Liver (tissue), 9 donors: ENCODE measurements around the gene NCAPD2. TPM values are rescaled to one million over a fixed set of nuclear protein-coding genes. Genes with fewer than 3 reads are reported as not detected.

Source experiments
- DNase-seq: peaks from one replicate; pipeline ENCODE4 v3.0.0-alpha.2; 2017; ENCODE audit warnings: low spot score
- H3K27ac ChIP-seq, 2 donors: one replicate each; pipeline ENCODE4 v1.7.0; 2013; ENCODE audit warnings: inconsistent platforms in 2 of 2, low read length in 2 of 2, control low read depth in 1 of 2, low read depth in 1 of 2, mild to moderate bottlenecking in 1 of 2
- H3K27me3 ChIP-seq, 4 donors: one replicate each; pipeline versions ENCODE4 v1.6.1 to v1.7.0; 2013; ENCODE audit warnings: low read length in 3 of 4, inconsistent platforms in 1 of 4, mild to moderate bottlenecking in 1 of 4, moderate library complexity in 1 of 4; ENCODE audit not compliant: control insufficient read depth in 4 of 4, insufficient read depth in 4 of 4
- H3K36me3 ChIP-seq, 4 donors: one replicate each; pipeline versions ENCODE4 v1.6.1 to v1.7.0; 2013; ENCODE audit warnings: low read length in 3 of 4, mild to moderate bottlenecking in 3 of 4, low read depth in 1 of 4, moderate library complexity in 1 of 4; ENCODE audit not compliant: control insufficient read depth in 4 of 4, insufficient read depth in 3 of 4
- H3K4me1 ChIP-seq, 4 donors: one replicate each; pipeline versions ENCODE4 v1.6.1 to v1.7.0; 2013; ENCODE audit warnings: low read length in 3 of 4, mild to moderate bottlenecking in 3 of 4, moderate library complexity in 1 of 4; ENCODE audit not compliant: control insufficient read depth in 4 of 4, insufficient read depth in 4 of 4
- H3K4me3 ChIP-seq, 3 donors: one replicate each; pipeline versions ENCODE4 v1.6.1 to v1.7.0; 2013; ENCODE audit warnings: low read length in 3 of 3, control low read depth in 1 of 3, low read depth in 1 of 3, mild to moderate bottlenecking in 1 of 3
- H3K9ac ChIP-seq, 2 donors: one replicate each; pipeline ENCODE4 v1.7.0; 2013; ENCODE audit warnings: low read length in 2 of 2, mild to moderate bottlenecking in 2 of 2, moderate library complexity in 2 of 2, control low read depth in 1 of 2, low read depth in 1 of 2
- H3K9me3 ChIP-seq, 4 donors: one replicate each; pipeline versions ENCODE4 v1.6.1 to v1.7.0; 2013; ENCODE audit warnings: low read length in 3 of 4; ENCODE audit not compliant: control insufficient read depth in 4 of 4
- CTCF ChIP-seq: fragments of 150-350 bp; IDR thresholded peaks from 2 replicates; pipeline ENCODE4 v1.5.1; 2017; ENCODE audit warnings: improper control_type of control experiment, low read depth, low read length; ENCODE audit not compliant: missing input control
- EGR1 ChIP-seq, 2 donors: IDR thresholded peaks; 2 replicates each; pipeline ENCODE4 v1.6.1; 2016 to 2018; ENCODE audit warnings: antibody characterized with exemption in 2 of 2, low read depth in 2 of 2
- FOXA1 ChIP-seq: IDR thresholded peaks from 2 replicates; pipeline ENCODE4 v1.6.1; 2016; ENCODE audit warnings: antibody characterized with exemption
- HNF4A ChIP-seq, 2 donors: conservative IDR thresholded peaks; 2 replicates each; pipeline ENCODE4 v1.6.1; 2016; ENCODE audit warnings: antibody characterized with exemption in 2 of 2, mild to moderate bottlenecking in 2 of 2
- HNF4G ChIP-seq: IDR thresholded peaks from 2 replicates; pipeline ENCODE4 v1.6.1; 2016; ENCODE audit warnings: antibody characterized with exemption
- JUND ChIP-seq, 2 donors: IDR thresholded peaks; 2 replicates each; pipeline ENCODE4 v1.6.1; 2016; ENCODE audit warnings: antibody characterized with exemption in 2 of 2
- MAX ChIP-seq: IDR thresholded peaks from 2 replicates; pipeline ENCODE4 v1.6.1; 2016; ENCODE audit warnings: antibody characterized with exemption
- NR2F2 ChIP-seq: IDR thresholded peaks from 2 replicates; pipeline ENCODE4 v1.6.1; 2016; ENCODE audit warnings: antibody characterized with exemption
- RAD21 ChIP-seq, 2 donors: IDR thresholded peaks; 2 replicates each; pipeline ENCODE4 v1.6.1; 2016; ENCODE audit warnings: antibody characterized with exemption in 2 of 2, mild to moderate bottlenecking in 2 of 2
- REST ChIP-seq: IDR thresholded peaks from 2 replicates; pipeline ENCODE4 v1.6.1; 2016; ENCODE audit warnings: antibody characterized with exemption, mild to moderate bottlenecking
- RXRA ChIP-seq, 2 donors: IDR thresholded peaks; 2 replicates each; pipeline ENCODE4 v1.6.1; 2017 to 2018; ENCODE audit warnings: antibody characterized with exemption in 2 of 2, mild to moderate bottlenecking in 1 of 2
- SP1 ChIP-seq: IDR thresholded peaks from 2 replicates; pipeline ENCODE4 v1.6.1; 2018; ENCODE audit warnings: antibody characterized with exemption, mild to moderate bottlenecking
- ZBTB33 ChIP-seq: IDR thresholded peaks from 2 replicates; pipeline ENCODE4 v1.6.1; 2016; ENCODE audit warnings: antibody characterized with exemption
- WGBS: extraction: QIAGEN DNeasy Blood & Tissue Kit; methylation state at CpG from one replicate; pipeline ENCODE4 v1.1.7; 2013; 5-methylcytosine and 5-hydroxymethylcytosine counted together
- polyA plus RNA-seq, 2 donors: library from polyadenylated mRNA; stranded (reverse) in 1 of 2; unstranded in 1 of 2; fragments of 200-250 nt in 1 of 2; fragments of >200 nt in 1 of 2; fragmentation: Nextera tagmentation in 1 of 2; extraction: Ambion mirVana in 1 of 2; gene quantifications; one replicate each; pipeline versions ENCODE4 v1.2.1 to v1.2.3, GENCODE V29; 2013 to 2015
- total RNA-seq, 2 donors: library from RNA; depleted of rRNA; stranded (reverse); fragments of >200 nt; gene quantifications; one replicate each; pipeline ENCODE4 v1.2.3, GENCODE V29; 2014
- donor health status: healthy.
- donor health status: healthy.
- donor health status: healthy.
- donor health status: healthy.
- donor health status: healthy.

NCAPD2 gene
- total and polyA plus RNA-seq, 4 donors: 2.0 to 55.1 (median 7.4) TPM

- Histone ChIP-seq H3K9me3 (no peaks in the 10 kb centered on the region), H3K27me3 (no peaks in the 10 kb centered on the region), H3K27ac (peak overlapping the region; percentile 84 to 91), H3K36me3 (peaks cover 4 to 19% (median 17%) of the 10 kb centered on the region in 4 donors), H3K4me3 (peak overlapping the region; percentile 65 to 92 (median 74)), H3K4me1 (peaks cover 8 to 26% (median 17%) of the 10 kb centered on the region in 4 donors), H3K9ac (peak overlapping the region; percentile 51 to 95)
- WGBS: 55% methylated on average over 17 of the region's 17 CpGs
- DNase-seq: no peak
- no peak for TF ChIP-seq RXRA (IDR thresholded peaks at IDR 0.05)
- no peak for TF ChIP-seq HNF4A (conservative IDR thresholded peaks at IDR 0.05)
- no peak for TF ChIP-seq CTCF
- TF ChIP-seq SP1: no peak
- TF ChIP-seq NR2F2: no peak
- no peak for TF ChIP-seq EGR1 (IDR thresholded peaks at IDR 0.05; ENCODE audit: low read depth in 2 of 2)
- no peak for TF ChIP-seq HNF4G
- TF ChIP-seq REST: no peak
- no peak for TF ChIP-seq FOXA1
Measured at GRCh38 chr12:6452944-6453630, 40.8 kb upstream of the NCAPD2 start.

GRCh38 chr12:6457220-6457945 lies 36.5 kb upstream of the NCAPD2 start:
- no peak overlapping the region for H3K27ac ChIP-seq
- TF ChIP-seq JUND (IDR thresholded peaks at IDR 0.05): no peak
- TF ChIP-seq RXRA (IDR thresholded peaks at IDR 0.05): no peak
- no peak for TF ChIP-seq CTCF
- TF ChIP-seq ZBTB33: no peak
- no peak for TF ChIP-seq MAX
- TF ChIP-seq FOXA1: no peak
- TF ChIP-seq RAD21 (IDR thresholded peaks at IDR 0.05): no peak
- no peak for DNase-seq

More at GRCh38 chr12:6457220-6457945, 36.5 kb upstream of the NCAPD2 start:
- Histone ChIP-seq H3K27me3 (no peaks in the 10 kb centered on the region), H3K4me3 (no peak overlapping the region), H3K36me3 (peaks cover 7 to 53% (median 48%) of the 10 kb centered on the region in 4 donors), H3K9ac (no peak overlapping the region), H3K9me3 (no peaks in the 10 kb centered on the region), H3K4me1 (peaks cover 4 to 11% (median 9%) of the 10 kb centered on the region in 4 donors)
- 93% methylated on average over 12 of the region's 12 CpGs for WGBS
